Endodermal cell (in vitro differentiated cells): ENCODE data around the gene GOLPH3. TPM values are rescaled to one million over a fixed set of nuclear protein-coding genes. Genes with fewer than 3 reads are reported as not detected.

Experiments
- DNase-seq: peaks from one replicate; pipeline ENCODE4 v3.0.0-alpha.2; 2017
- H3K27ac ChIP-seq: 2 replicates; pipeline ENCODE4 v1.5.1; 2013; ENCODE audit warnings: mild to moderate bottlenecking, low read depth, low read length, moderate library complexity
- H3K27me3 ChIP-seq: 2 replicates; pipeline ENCODE4 v1.6.1; 2013; ENCODE audit warnings: mild to moderate bottlenecking, low read length, moderate library complexity; ENCODE audit not compliant: insufficient read depth, control insufficient read depth, poor library complexity, severe bottlenecking
- H3K36me3 ChIP-seq: 2 replicates; pipeline ENCODE4 v1.7.0; 2013; ENCODE audit warnings: mild to moderate bottlenecking, low read length, moderate library complexity; ENCODE audit not compliant: control insufficient read depth, insufficient read depth
- H3K4me1 ChIP-seq: one replicate; pipeline ENCODE4 v1.7.0; 2013; ENCODE audit warnings: low read length; ENCODE audit not compliant: control insufficient read depth, insufficient read depth
- H3K4me3 ChIP-seq: 2 replicates; pipeline ENCODE4 v1.5.1; 2013; ENCODE audit warnings: mild to moderate bottlenecking, low read length, moderate library complexity
- H3K9ac ChIP-seq: 2 replicates; pipeline ENCODE4 v1.6.1; 2013; ENCODE audit warnings: mild to moderate bottlenecking, low read length, moderate library complexity; ENCODE audit not compliant: poor library complexity, severe bottlenecking; ENCODE audit errors: extremely low read depth
- H3K9me3 ChIP-seq: 2 replicates; pipeline ENCODE4 v1.6.1; 2013; ENCODE audit warnings: mild to moderate bottlenecking, low read length, moderate library complexity; ENCODE audit not compliant: control insufficient read depth
- H3K27ac Mint-ChIP-seq: 2 replicates; pipeline ENCODE4 v1.8.0; 2020; ENCODE audit warnings: mixed read lengths
- H3K27me3 Mint-ChIP-seq: 2 replicates; pipeline ENCODE4 v1.8.0; 2021; ENCODE audit warnings: mild to moderate bottlenecking, mixed read lengths; ENCODE audit not compliant: insufficient read depth
- H3K36me3 Mint-ChIP-seq: 2 replicates; pipeline ENCODE4 v1.8.0; 2020; ENCODE audit warnings: low read depth, mixed read lengths
- H3K4me1 Mint-ChIP-seq: 2 replicates; pipeline ENCODE4 v1.8.0; 2020; ENCODE audit warnings: mixed read lengths
- H3K4me3 Mint-ChIP-seq: 2 replicates; pipeline ENCODE4 v1.8.0; 2020; ENCODE audit warnings: mild to moderate bottlenecking, moderate library complexity, mixed read lengths
- H3K9me3 Mint-ChIP-seq: 2 replicates; pipeline ENCODE4 v1.8.0; 2020; ENCODE audit warnings: mild to moderate bottlenecking, mixed read lengths
- CTCF ChIP-seq: fragments of 200-600 bp; sonication (generic); conservative IDR thresholded peaks from 2 replicates; pipeline ENCODE4 v1.5.0; 2021; ENCODE audit warnings: antibody characterized with exemption, mild to moderate bottlenecking
- WGBS, 2 experiments: methylation state at CpG; one replicate each; pipeline versions ENCODE4 v1.1.5 to v1.1.7; 2013; ENCODE audit warnings: missing lambda C conversion rate in 2 of 2, mixed read lengths in 1 of 2; ENCODE audit not compliant: insufficient coverage in 1 of 2, insufficient read length in 1 of 2; 5-methylcytosine and 5-hydroxymethylcytosine counted together
- total RNA-seq, 2 donors: library from RNA; stranded (reverse); fragmentation: NEBNext Ultra II Directional in 1 of 2; extraction: Animal tissue kit (Norgen Biotek cat#: 25700) in 1 of 2; gene quantifications; 2 replicates in 1 of 2; 3 replicates in 1 of 2; pipeline ENCODE4 v1.2.1, GENCODE V29; 2021

GOLPH3 gene
- total RNA-seq, 2 donors from 2014 or later = 89.4 to 90.7 TPM

DNA sequence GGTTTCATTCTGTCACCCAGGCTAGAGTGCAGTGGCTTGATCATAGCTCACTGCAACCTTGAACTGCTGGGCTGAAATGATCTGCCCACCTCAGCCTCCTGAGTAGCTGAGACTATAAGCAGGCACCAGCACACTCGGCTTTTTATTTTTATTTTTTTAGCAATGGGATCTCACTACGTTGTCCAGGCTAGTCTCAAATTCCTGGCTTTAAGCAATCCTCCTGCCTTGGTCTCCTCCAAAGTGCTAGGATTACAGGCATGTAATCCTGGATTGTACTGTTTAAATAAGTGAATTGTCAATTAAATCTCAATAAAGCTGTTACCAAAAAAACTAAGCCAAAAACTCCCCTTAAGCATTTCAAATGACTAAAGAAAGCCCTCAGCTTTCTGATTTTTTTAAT lies 18.9 kb downstream of the GOLPH3 start:
- peaks cover 3% of the 10 kb centered on the region for H3K4me1 Mint-ChIP-seq
- no peak overlapping the region for H3K27ac Mint-ChIP-seq
- Histone ChIP-seq H3K9me3 (no peaks in the 10 kb centered on the region), H3K9ac (no peak overlapping the region), H3K4me3 (no peak overlapping the region), H3K36me3 (peaks cover 34% of the 10 kb centered on the region), H3K27ac (no peak overlapping the region), H3K27me3 (no peaks in the 10 kb centered on the region), H3K4me1 (peaks cover 7% of the 10 kb centered on the region)
- H3K9me3 Mint-ChIP-seq = no peaks in the 10 kb centered on the region
- 89 to 97% methylated on average over 2 of the region's 2 CpGs for WGBS, 2 experiments
- peaks cover 13% of the 10 kb centered on the region for H3K36me3 Mint-ChIP-seq
- H3K27me3 Mint-ChIP-seq = no peaks in the 10 kb centered on the region
- no peak overlapping the region for H3K4me3 Mint-ChIP-seq
- no peak for DNase-seq
- TF ChIP-seq CTCF = no peak

DNA sequence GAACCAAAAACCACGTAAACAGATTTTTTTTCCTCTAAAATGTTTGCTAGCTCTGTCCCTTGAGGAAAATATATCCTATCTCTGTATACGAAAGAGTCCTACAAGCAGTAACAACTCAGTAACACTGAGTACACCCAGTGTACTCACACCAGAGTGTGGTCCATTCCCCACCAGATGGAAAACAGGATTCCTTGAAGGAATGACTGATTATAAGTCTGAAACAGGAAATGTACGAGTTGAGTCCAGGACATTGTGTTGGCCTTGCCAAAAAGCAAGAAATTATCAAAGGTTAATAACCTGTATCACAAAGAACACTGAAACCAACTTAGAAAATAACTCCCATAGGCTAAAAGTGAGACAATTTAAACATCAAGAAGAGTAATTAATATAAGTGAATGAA lies 20.4 kb downstream of the GOLPH3 start:
- Mint-ChIP-seq H3K36me3 (peaks cover 20% of the 10 kb centered on the region), H3K9me3 (no peaks in the 10 kb centered on the region), H3K27ac (no peak overlapping the region), H3K4me1 (peaks cover 3% of the 10 kb centered on the region), H3K27me3 (no peaks in the 10 kb centered on the region), H3K4me3 (no peak overlapping the region)
- no peaks in the 10 kb centered on the region for H3K9me3 ChIP-seq
- 95 to 100% methylated on average over 1 to 3 of the region's 3 CpGs for WGBS, 2 experiments
- H3K4me1 ChIP-seq = peaks cover under 1% of the 10 kb centered on the region
- TF ChIP-seq CTCF = no peak
- no peak for DNase-seq
- H3K27ac ChIP-seq = no peak overlapping the region
- H3K36me3 ChIP-seq = peaks cover 29% of the 10 kb centered on the region
- H3K4me3 ChIP-seq = no peak overlapping the region
- H3K27me3 ChIP-seq = no peaks in the 10 kb centered on the region
- no peak overlapping the region for H3K9ac ChIP-seq

- H3K36me3 ChIP-seq = peaks cover 44% of the 10 kb centered on the region
- WGBS, 2 experiments = 94 to 97% methylated on average over 4 to 6 of the region's 6 CpGs
- H3K4me1 Mint-ChIP-seq = peaks cover 3% of the 10 kb centered on the region
- H3K27me3 Mint-ChIP-seq = no peaks in the 10 kb centered on the region
- TF ChIP-seq CTCF = no peak
- H3K9me3 ChIP-seq = no peaks in the 10 kb centered on the region
- peaks cover 23% of the 10 kb centered on the region for H3K36me3 Mint-ChIP-seq
- H3K4me1 ChIP-seq = peaks cover 3% of the 10 kb centered on the region
- H3K27ac Mint-ChIP-seq = no peak overlapping the region
- H3K4me3 ChIP-seq = no peak overlapping the region
- no peaks in the 10 kb centered on the region for H3K27me3 ChIP-seq
- DNase-seq = no peak
- no peak overlapping the region for H3K4me3 Mint-ChIP-seq
- H3K9ac ChIP-seq = no peak overlapping the region
- H3K9me3 Mint-ChIP-seq = no peaks in the 10 kb centered on the region
- H3K27ac ChIP-seq = no peak overlapping the region
Measured at GRCh38 chr5:32151198-32151597, 22.9 kb downstream of the GOLPH3 start.
